GOT3 (cell line): ENCODE data around the gene ECM1.

Source experiments
- DNase-seq: peaks from one replicate; lab custom pipeline; 2025; ENCODE audit warnings: mixed read lengths; lab: John Stamatoyannopoulos, UW

ECM1 gene

DNA sequence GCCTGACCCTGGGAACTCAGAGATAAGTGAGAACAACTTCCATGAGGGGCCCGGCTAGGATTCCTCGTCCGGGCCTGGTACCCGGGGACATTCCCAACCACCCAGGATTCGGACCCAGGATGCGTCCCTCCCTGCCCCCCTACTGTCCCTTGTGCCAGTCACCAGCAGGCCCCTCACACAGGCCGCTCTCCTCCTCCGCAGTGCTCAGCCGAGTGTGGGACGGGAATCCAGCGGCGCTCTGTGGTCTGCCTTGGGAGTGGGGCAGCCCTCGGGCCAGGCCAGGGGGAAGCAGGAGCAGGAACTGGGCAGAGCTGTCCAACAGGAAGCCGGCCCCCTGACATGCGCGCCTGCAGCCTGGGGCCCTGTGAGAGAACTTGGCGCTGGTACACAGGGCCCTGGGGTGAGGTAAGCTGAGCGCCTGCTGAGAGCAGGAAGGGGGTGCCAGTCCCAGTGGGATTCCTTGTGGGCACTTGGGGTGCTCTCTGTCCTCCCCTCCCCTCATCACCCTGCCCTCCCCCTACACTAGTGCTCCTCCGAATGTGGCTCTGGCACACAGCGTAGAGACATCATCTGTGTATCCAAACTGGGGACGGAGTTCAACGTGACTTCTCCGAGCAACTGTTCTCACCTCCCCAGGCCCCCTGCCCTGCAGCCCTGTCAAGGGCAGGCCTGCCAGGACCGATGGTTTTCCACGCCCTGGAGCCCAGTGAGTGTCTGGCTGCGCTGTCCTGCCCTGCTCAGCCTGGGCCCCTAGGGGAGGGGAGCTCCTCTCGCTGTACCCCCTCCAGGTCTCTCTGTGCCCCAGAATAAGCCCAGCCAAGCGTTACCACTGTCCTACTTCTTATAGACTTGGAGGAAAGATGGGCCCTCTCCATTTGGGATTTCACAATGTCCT, 51.1 kb downstream of the ECM1 start:
- DNase-seq: no peak

- no peak for DNase-seq
Observed at GRCh38 chr1:150559656-150560010, 51.7 kb downstream of the ECM1 start.

- no peak for DNase-seq
Observed at GRCh38 chr1:150560011-150560438, 52.1 kb downstream of the ECM1 start.

GRCh38 chr1:150560576-150561253, 52.8 kb downstream of the ECM1 start:
- DNase-seq: peak; percentile 84

- peak; percentile 84 for DNase-seq
Observed at GRCh38 chr1:150561254-150561973, 53.5 kb downstream of the ECM1 start.

DNA sequence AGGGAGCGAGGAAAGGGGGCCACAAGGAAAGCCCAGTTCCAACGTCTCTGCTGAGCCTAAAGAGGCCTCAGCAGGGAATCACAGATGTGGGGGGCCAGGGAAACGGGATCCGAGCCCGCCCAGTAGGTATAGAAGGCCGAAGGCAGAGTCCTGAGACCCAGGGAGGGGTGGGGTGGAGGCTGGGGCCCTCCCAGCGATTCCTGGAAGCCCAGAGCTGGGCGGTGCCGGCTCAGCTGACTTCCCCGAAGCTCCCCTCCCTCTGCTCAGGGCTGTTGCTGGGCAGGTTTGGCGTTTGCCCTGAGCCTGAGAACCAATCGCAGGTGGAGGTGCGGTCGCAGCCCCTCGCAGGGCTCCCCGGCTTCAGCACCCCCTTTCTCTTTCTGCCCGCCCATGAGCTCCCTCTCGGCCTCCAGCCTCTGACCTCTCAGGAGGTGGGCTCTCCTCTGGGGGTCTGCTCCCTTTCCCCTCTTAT, 54.1 kb downstream of the ECM1 start:
- DNase-seq: peak; percentile 66

GRCh38 chr1:150562446-150563339, 54.8 kb downstream of the ECM1 start:
- no peak for DNase-seq
